ENCODE measurements around the gene HPN.
"Not testable (repeated sequence)": the region's sequence is repeated elsewhere in the genome, so short reads cannot be mapped to it uniquely, and the experiment has no call there.

HPN gene

GRCh38 chr19:35044317-35045117 lies 3.0 kb downstream of the HPN start:
- peak; percentile 16 for DNase-seq

- no peak for DNase-seq
These were observed 4.3 kb downstream of the HPN start for GRCh38 chr19:35045667-35046300.

DNA sequence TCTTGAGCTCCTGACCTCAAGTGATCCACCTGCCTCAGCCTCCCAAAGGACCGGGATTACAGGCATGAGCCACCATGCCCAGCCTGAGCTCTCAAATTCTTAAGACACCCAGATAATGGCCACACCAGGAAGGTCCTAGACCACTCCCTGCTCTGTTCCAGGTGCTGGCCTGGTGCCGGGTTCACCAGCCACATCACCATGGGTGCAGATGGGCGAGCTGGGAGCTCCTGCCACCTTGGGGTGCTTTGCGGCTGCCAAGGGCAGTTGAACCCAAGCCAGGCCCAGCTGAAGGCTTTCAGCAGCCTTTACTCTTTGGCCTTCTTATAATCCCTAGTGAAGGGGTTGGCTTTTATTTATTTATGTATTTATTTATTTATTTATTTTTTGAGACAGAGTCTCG lies 4.9 kb downstream of the HPN start:
- no peak for DNase-seq

DNA sequence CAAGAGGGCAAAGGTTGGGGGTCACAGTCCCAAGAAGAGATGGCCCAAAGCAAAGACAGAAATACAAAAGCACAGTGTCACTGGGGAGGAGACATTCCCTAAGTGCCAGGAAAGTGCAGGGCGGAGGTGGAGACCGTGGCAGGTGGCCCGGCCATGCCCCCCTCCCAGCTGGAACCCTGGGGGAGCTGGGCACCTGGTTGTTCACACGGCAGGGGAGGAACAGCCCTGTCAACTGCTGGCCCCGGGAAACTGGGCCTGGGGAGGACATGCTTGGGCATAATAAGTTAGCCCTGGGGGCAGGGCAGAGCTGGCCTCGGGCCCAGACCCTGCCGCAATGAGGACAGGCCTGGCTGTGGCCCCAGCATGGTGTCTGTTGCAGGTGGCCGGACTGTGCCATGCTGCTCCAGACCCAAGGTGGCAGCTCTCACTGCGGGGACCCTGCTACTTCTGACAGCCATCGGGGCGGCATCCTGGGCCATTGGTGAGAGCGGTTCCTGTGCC lies 7.4 kb downstream of the HPN start:
- DNase-seq: no peak

GRCh38 chr19:35049456-35049855 lies 7.9 kb downstream of the HPN start:
- DNase-seq: no peak

- DNase-seq: not testable (repeated sequence)
These were observed 9.1 kb downstream of the HPN start for GRCh38 chr19:35050662-35051061.

GRCh38 chr19:35051268-35051667 lies 9.7 kb downstream of the HPN start:
- DNase-seq: not testable (repeated sequence)

DNA sequence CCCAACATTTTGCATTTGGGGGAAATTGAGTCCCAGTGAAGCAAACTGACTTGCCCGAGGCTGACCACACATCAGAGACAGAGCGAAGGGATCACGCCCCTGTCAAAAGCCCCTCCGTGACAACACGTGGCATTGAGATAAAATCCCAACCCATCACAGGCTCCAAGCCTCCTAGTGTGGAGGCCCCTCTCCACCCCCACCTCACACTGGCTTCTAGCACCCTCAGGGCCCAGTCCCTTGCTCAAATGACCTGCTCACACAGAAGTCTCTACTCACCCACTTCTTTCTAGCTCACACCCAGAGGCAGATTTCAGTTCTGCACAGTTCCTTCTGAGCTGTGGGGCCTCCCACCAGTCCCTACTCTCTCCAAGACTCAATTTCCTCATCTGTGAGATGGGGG lies 10.3 kb downstream of the HPN start:
- DNase-seq: no peak

- DNase-seq: no peak
These were observed 11.2 kb downstream of the HPN start for GRCh38 chr19:35052599-35053190.

DNA sequence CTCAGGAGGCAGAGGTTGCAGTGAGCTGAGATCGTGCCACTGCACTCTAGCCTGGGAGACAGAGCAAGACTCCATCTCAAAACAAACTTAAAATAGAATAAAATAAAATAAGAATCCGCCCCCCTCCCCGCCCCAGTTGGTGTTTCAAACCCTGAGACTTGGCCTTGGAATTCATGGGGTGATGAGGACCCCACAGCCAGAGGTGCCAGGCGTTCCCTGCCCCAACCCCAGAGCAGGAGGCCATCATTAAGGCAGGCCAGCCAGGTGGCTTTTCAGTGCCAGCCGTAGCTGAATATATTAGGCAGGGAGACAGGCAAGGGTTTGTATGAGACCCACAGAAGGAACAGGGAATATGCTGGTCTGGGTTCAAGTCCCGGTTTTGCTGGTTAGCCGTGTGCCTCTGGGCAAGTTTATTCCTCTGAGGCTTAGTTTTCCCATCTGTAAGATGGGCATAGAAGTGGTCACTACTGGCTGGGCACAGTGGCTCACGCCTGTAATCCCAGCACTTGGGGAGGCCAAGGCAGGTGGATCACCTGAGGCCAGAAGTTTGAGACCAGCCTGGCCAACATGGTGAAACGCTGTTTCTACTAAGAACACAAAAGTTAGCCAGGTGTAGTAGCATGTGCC lies 12.3 kb downstream of the HPN start:
- no peak for DNase-seq

DNA sequence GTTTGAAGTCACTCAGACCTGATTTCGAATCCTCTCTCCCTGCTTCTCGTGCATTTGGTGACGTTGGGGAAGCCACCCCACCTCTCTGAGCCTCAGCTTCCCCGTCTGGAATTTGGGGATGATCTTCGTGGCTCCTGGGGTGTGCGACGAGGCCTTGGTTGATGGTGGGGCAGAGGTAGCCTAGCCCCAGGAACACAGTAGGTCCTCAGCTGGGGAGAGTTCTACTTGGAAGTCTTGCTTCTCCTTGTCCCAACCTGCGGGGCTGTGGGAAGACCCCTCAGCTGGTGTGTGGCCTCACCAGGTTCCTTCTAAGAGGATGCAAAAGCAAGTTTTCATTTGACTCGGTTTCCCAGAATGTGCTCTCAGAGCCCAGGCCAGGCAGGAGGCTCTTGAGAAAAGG lies 13.1 kb downstream of the HPN start:
- no peak for DNase-seq

- DNase-seq: no peak
These were observed 14.2 kb downstream of the HPN start for GRCh38 chr19:35055715-35056179.

DNA sequence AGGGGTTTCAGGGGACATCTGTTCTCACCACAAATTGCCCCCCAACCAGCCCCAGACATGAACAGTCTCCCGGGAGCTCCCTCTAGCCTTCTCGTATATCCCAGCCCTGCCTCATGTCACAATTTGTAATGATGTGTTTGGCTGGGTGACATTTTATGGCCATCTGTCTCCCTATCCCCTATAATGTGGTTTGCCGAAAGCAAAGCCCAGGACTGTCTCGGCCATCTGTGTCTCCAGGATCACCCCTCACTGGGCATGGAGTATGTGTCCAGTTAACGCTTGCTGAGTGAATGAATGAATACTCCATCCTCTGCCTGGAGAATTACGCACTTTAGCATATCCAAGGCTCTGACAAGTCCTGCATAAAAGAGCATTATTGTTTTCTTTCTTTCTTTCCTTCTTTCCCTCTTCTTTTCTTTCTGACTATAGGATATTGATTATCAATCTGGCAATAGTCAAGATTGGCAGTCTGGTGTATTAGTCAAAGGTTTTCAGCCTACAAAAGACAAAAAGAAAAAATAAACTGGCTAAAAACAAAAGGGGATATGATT lies 15.1 kb downstream of the HPN start:
- no peak for DNase-seq

DNA sequence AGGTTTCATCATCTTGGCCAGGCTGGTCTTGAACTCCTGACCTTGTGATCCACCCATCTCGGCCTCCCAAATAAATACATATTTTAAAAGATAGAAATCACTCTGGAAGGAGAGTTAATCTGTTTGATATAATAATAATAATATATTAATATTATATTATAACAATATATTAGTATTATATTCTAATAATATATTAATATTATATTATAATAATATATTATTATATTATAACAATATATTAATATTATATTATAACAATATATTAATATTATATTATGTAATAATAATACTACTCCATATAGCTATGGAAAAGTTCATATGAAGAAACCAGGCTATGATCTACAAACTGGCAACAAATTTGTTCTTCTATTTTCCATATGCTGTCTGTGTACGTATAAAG lies 16.8 kb downstream of the HPN start:
- no peak for DNase-seq

DNA sequence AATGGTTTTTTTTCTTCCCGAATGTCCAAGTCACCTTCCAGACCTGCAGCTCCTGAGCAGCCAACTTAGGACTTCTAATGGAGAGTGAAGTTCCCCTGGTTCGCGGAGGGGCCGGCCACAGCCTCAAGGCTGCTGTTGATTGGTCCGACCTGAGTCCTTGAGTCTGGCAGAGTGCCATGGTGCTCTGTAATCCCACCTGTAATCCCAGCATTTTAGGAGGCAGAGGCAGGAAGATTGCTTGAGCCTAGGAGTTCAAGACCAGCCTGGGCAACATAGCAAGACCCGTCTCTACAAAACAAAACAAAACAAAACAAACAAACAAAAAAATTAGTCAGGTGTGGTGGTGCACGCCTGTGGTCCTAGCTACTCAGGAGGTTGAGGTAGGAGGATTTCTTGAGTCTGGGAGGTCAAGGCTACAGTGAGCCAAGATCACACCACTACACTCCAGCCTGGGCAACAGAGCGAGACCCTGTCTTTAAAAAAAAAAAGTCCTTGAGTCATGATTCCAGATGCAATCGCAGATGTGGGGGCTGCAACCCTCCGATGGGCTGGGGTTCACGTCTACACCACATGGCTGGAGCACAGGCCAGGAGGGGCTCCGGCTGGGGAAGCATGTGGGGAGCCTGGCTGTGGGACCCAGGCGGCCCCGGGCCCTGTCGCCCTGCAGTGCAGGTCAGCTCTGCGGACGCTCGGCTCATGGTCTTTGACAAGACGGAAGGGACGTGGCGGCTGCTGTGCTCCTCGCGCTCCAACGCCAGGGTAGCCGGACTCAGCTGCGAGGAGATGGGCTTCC lies 17.7 kb downstream of the HPN start:
- DNase-seq: no peak

DNA sequence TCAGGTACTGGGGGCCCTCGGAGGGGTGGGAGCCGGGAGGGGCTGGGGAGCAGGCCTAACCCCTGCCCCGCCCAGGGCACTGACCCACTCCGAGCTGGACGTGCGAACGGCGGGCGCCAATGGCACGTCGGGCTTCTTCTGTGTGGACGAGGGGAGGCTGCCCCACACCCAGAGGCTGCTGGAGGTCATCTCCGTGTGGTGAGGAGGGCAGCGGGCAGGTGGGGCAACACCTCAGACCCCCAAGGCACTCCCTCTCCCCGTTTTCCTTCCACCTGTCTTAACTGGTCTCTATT lies 18.2 kb downstream of the HPN start:
- DNase-seq: no peak

GRCh38 chr19:35060160-35060855 lies 18.8 kb downstream of the HPN start:
- DNase-seq: no peak

DNA sequence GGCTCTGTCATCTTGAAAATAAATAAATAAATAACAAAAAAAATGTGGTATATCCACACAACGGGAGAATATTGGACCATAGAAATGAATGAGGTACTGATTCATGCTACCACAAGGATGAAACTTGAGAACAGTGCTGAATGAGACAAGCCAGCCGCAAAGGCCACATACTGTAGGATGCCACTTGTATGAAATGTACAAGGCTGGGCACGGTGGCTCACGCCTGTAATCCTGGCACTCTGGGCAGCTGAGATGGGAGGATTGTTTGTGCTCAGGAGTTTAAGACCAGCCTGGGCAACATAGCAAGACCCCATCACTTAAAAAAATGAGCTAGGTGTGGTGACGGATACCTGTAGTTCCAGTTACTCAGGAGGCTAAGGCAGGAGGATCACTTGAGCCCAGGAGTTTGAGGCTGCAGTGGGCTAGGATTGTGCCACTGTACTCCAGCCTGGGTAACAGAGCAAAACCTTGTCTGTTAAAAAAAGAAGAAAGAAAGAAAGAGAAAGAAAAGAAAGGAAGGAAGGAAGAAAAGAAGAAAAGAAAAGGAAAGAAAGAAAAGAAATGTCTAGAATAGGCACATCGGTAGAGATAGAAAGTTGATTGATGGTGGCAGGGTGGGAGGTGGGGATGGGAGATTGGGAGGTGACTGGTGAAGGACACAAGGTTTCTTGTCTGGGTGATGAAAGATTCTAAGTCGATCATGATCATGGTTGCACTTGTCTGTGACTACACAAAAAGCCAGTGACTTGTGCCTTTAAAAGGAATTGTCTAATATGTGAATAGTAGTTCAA lies 20.3 kb downstream of the HPN start:
- DNase-seq: no peak

- DNase-seq: no peak
These were observed 21.4 kb downstream of the HPN start for GRCh38 chr19:35062942-35063341.

DNA sequence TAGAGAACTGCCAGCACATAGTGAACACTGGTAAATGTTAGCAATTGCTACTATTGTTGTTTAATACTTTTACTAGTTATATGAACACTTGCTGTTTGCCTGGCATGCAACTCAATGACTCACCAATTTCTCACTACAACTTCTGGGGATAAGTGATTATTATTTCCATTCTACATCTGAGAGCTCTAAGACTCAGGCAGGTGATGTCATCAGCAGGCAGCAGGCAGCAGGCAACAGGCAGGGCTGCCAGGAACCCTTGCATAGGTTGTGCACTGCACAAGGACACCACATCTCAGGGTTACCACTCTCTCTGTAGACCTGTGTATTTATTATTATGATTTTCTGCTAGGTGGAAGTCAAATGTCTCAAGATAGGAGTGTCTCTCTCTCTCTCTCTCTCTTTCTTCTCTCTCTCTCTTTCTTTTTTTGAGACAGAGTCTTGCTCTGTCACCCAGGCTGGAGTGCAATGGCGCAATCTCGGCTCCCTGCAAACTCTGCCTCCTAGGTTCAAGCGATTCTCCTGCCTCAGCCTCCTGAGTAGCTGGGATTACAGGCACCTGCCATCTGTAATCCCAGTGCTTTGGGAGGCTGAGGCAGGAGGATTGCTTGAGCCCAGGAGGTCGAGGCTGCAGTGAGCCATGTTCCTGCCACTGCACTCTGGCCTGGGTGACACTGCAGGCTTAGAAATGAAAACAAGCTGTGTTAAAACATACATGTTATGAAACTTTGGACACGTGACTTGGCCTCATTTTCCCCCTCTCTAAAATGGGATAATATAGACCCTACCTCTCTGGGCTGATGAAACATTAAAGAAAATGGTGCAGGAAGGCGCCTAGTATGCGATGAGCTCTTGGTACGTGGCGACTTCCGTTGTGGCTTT lies 22.7 kb downstream of the HPN start:
- DNase-seq: peak; percentile 65

All from NCI-H226 (cell line).